ENCODE data around the gene DARS1.
A peak's percentile ranks its signal among the peaks of the same experiment; 100 is the strongest.

The DARS1 gene

GRCh38 chr2:135874777-135875365 lies 110.6 kb downstream of the DARS1 start:
- H3K4me1 ChIP-seq (ENCODE audit: control insufficient read depth, insufficient read depth, low read length), result peaks cover 4% of the 10 kb centered on the region; the same call in 1 of the 2 replicates
- H3K4me3 ChIP-seq (ENCODE audit: low read depth, low read length), result peak overlapping the region; percentile 82
- no peak overlapping the region for H3K27ac ChIP-seq (ENCODE audit: extremely low read depth, low read depth, low read length)
- H3K36me3 ChIP-seq (ENCODE audit: control insufficient read depth in 2 of 2, insufficient read depth in 1 of 2, low read length in 2 of 2), result peaks cover 19 to 50% of the 10 kb centered on the region in 2 experiments
- ChIA-PET CTCF (interaction anchor here (0.6 kb wide), 1 partner anchor 60 kb away, joined by 3 read pairs; no protein-coding TSS in a partner anchor), POLR2A (interaction anchor here (0.6 to 1.8 kb wide), 3 partner anchors 10 to 856 kb away, joined by 3 to 7 read pairs (median 4); no protein-coding TSS in a partner anchor)
- no peak for TF ChIP-seq ZBTB1 (tag by site-specific recombination; IDR thresholded peaks at IDR 0.05)
- no peaks in the 10 kb centered on the region for H3K9me3 ChIP-seq (ENCODE audit: control insufficient read depth, insufficient read depth, low read depth, low read length)

GRCh38 chr2:135870571-135870970 lies 114.9 kb downstream of the DARS1 start:
- peaks cover 57 to 92% of the 10 kb centered on the region in 2 experiments for H3K36me3 ChIP-seq (ENCODE audit: control insufficient read depth in 2 of 2, insufficient read depth in 1 of 2, low read length in 2 of 2)

GRCh38 chr2:135863233-135863632 lies 122.2 kb downstream of the DARS1 start:
- Histone ChIP-seq H3K4me3 (ENCODE audit: low read depth, low read length) (no peak overlapping the region), H3K27ac (ENCODE audit: extremely low read depth, low read depth, low read length) (no peak overlapping the region), H3K9me3 (ENCODE audit: control insufficient read depth, insufficient read depth, low read depth, low read length) (no peaks in the 10 kb centered on the region), H3K4me1 (ENCODE audit: control insufficient read depth, insufficient read depth, low read length) (no peaks in the 10 kb centered on the region), H3K36me3 (ENCODE audit: control insufficient read depth in 2 of 2, insufficient read depth in 1 of 2, low read length in 2 of 2) (peaks cover 80 to 93% of the 10 kb centered on the region in 2 experiments)
- CTCF ChIA-PET, result interaction anchor here (0.6 to 0.7 kb wide), 2 partner anchors 16 to 324 kb away, joined by 3 read pairs; no protein-coding TSS in a partner anchor
- POLR2A ChIA-PET, result interaction anchor here (2.7 kb wide), 1 partner anchor 13 kb away, joined by 7 read pairs; the partner anchor contains the start of gene MCM6
- TF ChIP-seq ZNF157 (tag by site-specific recombination; IDR thresholded peaks at IDR 0.05) (no peak), ZSCAN16 (tag by site-specific recombination; IDR thresholded peaks at IDR 0.05) (no peak), ZNF776 (tag by site-specific recombination; IDR thresholded peaks at IDR 0.05; ENCODE audit: borderline replicate concordance) (no peak), PRDM6 (tag by site-specific recombination; IDR thresholded peaks at IDR 0.05) (no peak), ZNF639 (tag by site-specific recombination; IDR thresholded peaks at IDR 0.05) (no peak), ZNF843 (tag by site-specific recombination; IDR thresholded peaks at IDR 0.05) (no peak), PATZ1 (tag by site-specific recombination; IDR thresholded peaks at IDR 0.05) (no peak), ZNF132 (tag by site-specific recombination; IDR thresholded peaks at IDR 0.05; ENCODE audit: borderline replicate concordance) (no peak), HIC1 (tag by site-specific recombination; IDR thresholded peaks at IDR 0.05) (no peak)

More at GRCh38 chr2:135870571-135870970, 114.9 kb downstream of the DARS1 start:
- CTCF ChIA-PET, result interaction anchor here (0.9 kb wide), 1 partner anchor 73 kb away, joined by 5 read pairs; no protein-coding TSS in a partner anchor
- POLR2A ChIA-PET, result no interaction called here
- Histone ChIP-seq H3K9me3 (ENCODE audit: control insufficient read depth, insufficient read depth, low read depth, low read length) (no peaks in the 10 kb centered on the region), H3K4me1 (ENCODE audit: control insufficient read depth, insufficient read depth, low read length) (peaks cover 4% of the 10 kb centered on the region; the same call in 1 of the 2 replicates), H3K27ac (ENCODE audit: extremely low read depth, low read depth, low read length) (no peak overlapping the region), H3K4me3 (ENCODE audit: low read depth, low read length) (no peak overlapping the region)
- no peak for TF ChIP-seq CTCF (tag by site-specific recombination; IDR thresholded peaks at IDR 0.05)
- no peak for TF ChIP-seq ZFP69B (tag by site-specific recombination; IDR thresholded peaks at IDR 0.05)
- TF ChIP-seq IKZF3 (tag by site-specific recombination; IDR thresholded peaks at IDR 0.05), result no peak
- no peak for TF ChIP-seq BCL11B (tag by site-specific recombination; IDR thresholded peaks at IDR 0.05; ENCODE audit: low read depth)
- TF ChIP-seq ZNF747 (tag by site-specific recombination; IDR thresholded peaks at IDR 0.05), result no peak
- no peak for TF ChIP-seq ZSCAN5A (tag by site-specific recombination; IDR thresholded peaks at IDR 0.05)
- no peak for TF ChIP-seq ZNF664 (tag by site-specific recombination; IDR thresholded peaks at IDR 0.05)
- TF ChIP-seq YY2 (tag by site-specific recombination; IDR thresholded peaks at IDR 0.05), result no peak

Data from HEK293 (cell line).